Thyroid gland (tissue), 4 donors: ENCODE measurements around the gene OR8B3. TPM values are rescaled to one million over a fixed set of nuclear protein-coding genes. Genes with fewer than 3 reads are reported as not detected.

Experiments used
- DNase-seq, 2 donors: peaks; one replicate each; pipeline ENCODE4 v3.0.0-alpha.2; 2019
- H3K27ac ChIP-seq, 3 donors: fragments of 200-600 bp; sonication (generic); 1 replicate in 2 of 3; 2 replicates in 1 of 3; pipeline ENCODE4 v1.5.1; 2016 to 2019; ENCODE audit warnings: mild to moderate bottlenecking in 1 of 3, moderate library complexity in 1 of 3
- H3K27me3 ChIP-seq: fragments of 200-600 bp; sonication (generic); one replicate; pipeline ENCODE4 v1.5.1; 2019
- H3K36me3 ChIP-seq, 2 donors: fragments of 200-600 bp; sonication (generic); one replicate each; pipeline ENCODE4 v1.5.1; 2016 to 2019
- H3K4me1 ChIP-seq, 2 donors: fragments of 200-600 bp; sonication (generic); one replicate each; pipeline ENCODE4 v1.5.1; 2017 to 2019
- H3K4me3 ChIP-seq, 3 donors: fragments of 200-600 bp; sonication (generic); replicated peaks in 1 of 3; 1 replicate in 2 of 3; 2 replicates in 1 of 3; pipeline ENCODE4 v1.5.1; 2016; ENCODE audit warnings: mild to moderate bottlenecking in 1 of 3
- H3K9me3 ChIP-seq: fragments of 200-600 bp; sonication (generic); one replicate; pipeline ENCODE4 v1.5.1; 2017
- CTCF ChIP-seq, 6 experiments: fragments of 200-600 bp in 3 of 6; fragments of 450-650 bp in 3 of 6; sonication (generic) in 3 of 6; IDR thresholded peaks; one replicate each; pipeline ENCODE4 v1.5.1; 2016 to 2019; ENCODE audit warnings: antibody characterized with exemption in 6 of 6, mild to moderate bottlenecking in 2 of 6, inconsistent platforms in 1 of 6, moderate library complexity in 1 of 6
- POLR2A ChIP-seq, 2 donors: fragments of 450-650 bp; IDR thresholded peaks; one replicate each; pipeline ENCODE4 v1.6.1; 2017; ENCODE audit warnings: antibody characterized with exemption in 2 of 2, mild to moderate bottlenecking in 2 of 2, moderate library complexity in 1 of 2
- WGBS, 2 donors: methylation state at CpG; one replicate each; pipeline ENCODE4 v1.1.5; 2017; 5-methylcytosine and 5-hydroxymethylcytosine counted together
- intact Hi-C: fragments of 100-400 bp; cut with DNase I; formaldehyde crosslinking; loops from one replicate; pipeline ENCODE4 v1.15.1; 2023
- total RNA-seq, 4 donors: library from RNA; depleted of rRNA; stranded (reverse); fragments of >200 nt; gene quantifications; one replicate each; pipeline ENCODE4 v1.2.3, GENCODE V29; 2016

Gene OR8B3
- total RNA-seq, 4 donors from 2014 or later = not detected

- TF ChIP-seq CTCF (IDR thresholded peaks at IDR 0.05) (no peak), POLR2A (IDR thresholded peaks at IDR 0.05) (no peak)
- H3K36me3 ChIP-seq = no peaks in the 10 kb centered on the region
- 86 to 94% methylated on average over 7 of the region's 7 CpGs for WGBS, 2 donors
- no peaks in the 10 kb centered on the region for H3K9me3 ChIP-seq
- DNase-seq = no peak
- no peaks in the 10 kb centered on the region for H3K4me1 ChIP-seq
- H3K27me3 ChIP-seq = no peaks in the 10 kb centered on the region
- no peak overlapping the region for H3K27ac ChIP-seq
- H3K4me3 ChIP-seq = no peak overlapping the region
- intact Hi-C loops = no loop called here
These were observed 42.7 kb upstream of the OR8B3 start for GRCh38 chr11:124441519-124441918.

GRCh38 chr11:124441081-124441480 lies 42.3 kb upstream of the OR8B3 start:
- no peaks in the 10 kb centered on the region for H3K36me3 ChIP-seq
- H3K4me3 ChIP-seq = no peak overlapping the region
- no peak for TF ChIP-seq POLR2A (IDR thresholded peaks at IDR 0.05)
- TF ChIP-seq CTCF (IDR thresholded peaks at IDR 0.05) = no peak
- H3K27ac ChIP-seq = no peak overlapping the region
- H3K4me1 ChIP-seq = no peaks in the 10 kb centered on the region
- H3K9me3 ChIP-seq = no peaks in the 10 kb centered on the region
- no peak for DNase-seq
- 86 to 89% methylated on average over 5 of the region's 5 CpGs for WGBS, 2 donors
- no peaks in the 10 kb centered on the region for H3K27me3 ChIP-seq
- intact Hi-C loops = no loop called here

DNA sequence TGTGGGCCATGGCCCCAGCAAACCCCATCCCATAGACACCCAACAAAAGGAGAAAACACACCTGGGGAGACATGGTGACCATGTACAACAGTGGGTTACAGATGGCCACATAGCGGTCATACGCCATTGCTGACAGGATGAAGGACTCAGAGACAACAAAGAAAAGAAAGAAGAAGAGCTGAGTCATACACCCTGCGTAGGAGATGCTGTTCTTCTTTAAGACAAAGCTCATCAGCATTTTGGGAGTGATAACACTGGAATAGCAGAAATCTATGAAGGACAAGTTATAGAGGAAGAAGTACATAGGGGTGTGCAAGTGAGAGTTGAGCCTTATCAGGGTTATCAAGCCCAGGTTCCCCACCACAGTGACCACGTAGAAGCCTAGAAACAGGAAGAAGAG lies 41.8 kb upstream of the OR8B3 start:
- intact Hi-C loops = no loop called here
- TF ChIP-seq CTCF (IDR thresholded peaks at IDR 0.05) (no peak), POLR2A (IDR thresholded peaks at IDR 0.05) (no peak)
- WGBS, 2 donors = 92% methylated on average over 4 of the region's 4 CpGs
- no peaks in the 10 kb centered on the region for H3K9me3 ChIP-seq
- no peak overlapping the region for H3K27ac ChIP-seq
- no peaks in the 10 kb centered on the region for H3K4me1 ChIP-seq
- H3K36me3 ChIP-seq = no peaks in the 10 kb centered on the region
- no peak for DNase-seq
- no peaks in the 10 kb centered on the region for H3K27me3 ChIP-seq
- no peak overlapping the region for H3K4me3 ChIP-seq

DNA sequence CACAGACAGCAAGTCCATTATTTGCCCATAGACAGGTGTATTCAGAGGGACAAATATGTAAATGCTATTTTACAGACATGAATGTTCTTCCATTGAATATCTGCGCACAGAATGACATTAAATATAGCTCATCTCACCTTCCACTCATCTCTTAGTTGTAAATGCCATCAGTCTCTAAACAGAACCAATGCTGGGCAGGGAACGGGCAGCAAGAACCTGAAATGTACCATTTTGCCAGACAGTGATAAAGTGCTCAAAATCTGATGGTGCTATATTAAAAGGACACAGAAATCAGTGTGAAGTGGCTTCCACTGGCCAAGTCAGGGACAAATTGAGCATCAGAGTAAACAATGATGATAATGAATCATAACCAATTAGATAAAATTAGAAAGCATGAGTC lies 35.9 kb upstream of the OR8B3 start:
- Histone ChIP-seq H3K27ac (no peak overlapping the region), H3K4me3 (no peak overlapping the region), H3K27me3 (no peaks in the 10 kb centered on the region), H3K4me1 (no peaks in the 10 kb centered on the region), H3K9me3 (no peaks in the 10 kb centered on the region), H3K36me3 (no peaks in the 10 kb centered on the region)
- WGBS, 2 donors = 86 to 96% methylated on average over 2 of the region's 2 CpGs
- no peak for DNase-seq
- TF ChIP-seq POLR2A (IDR thresholded peaks at IDR 0.05) (no peak), CTCF (IDR thresholded peaks at IDR 0.05) (no peak)
- intact Hi-C loops = no loop called here

DNA sequence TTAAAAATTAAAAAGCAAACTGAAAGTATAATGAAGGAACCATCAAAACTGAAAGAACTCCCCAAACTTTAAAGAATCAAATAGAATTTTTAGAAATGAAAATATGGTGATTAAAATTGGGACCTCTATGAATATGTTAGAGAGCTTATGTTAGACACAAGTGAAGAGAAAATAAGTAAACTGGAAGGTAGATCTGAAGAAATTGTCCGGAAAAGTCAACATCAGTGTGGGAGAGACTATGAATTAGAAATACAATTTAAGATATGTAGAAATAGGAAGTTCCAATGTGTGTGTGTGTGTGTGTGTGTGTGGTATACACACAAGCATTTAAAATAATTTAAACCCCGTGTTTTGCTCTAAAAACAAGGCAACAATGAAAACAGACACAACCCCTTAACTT lies 30.8 kb upstream of the OR8B3 start:
- Histone ChIP-seq H3K4me3 (no peak overlapping the region), H3K9me3 (no peaks in the 10 kb centered on the region), H3K4me1 (no peaks in the 10 kb centered on the region), H3K27me3 (no peaks in the 10 kb centered on the region), H3K27ac (no peak overlapping the region), H3K36me3 (no peaks in the 10 kb centered on the region)
- no peak for DNase-seq
- TF ChIP-seq POLR2A (IDR thresholded peaks at IDR 0.05) (no peak), CTCF (IDR thresholded peaks at IDR 0.05) (no peak)
- 82 to 88% methylated on average over 2 of the region's 2 CpGs for WGBS, 2 donors
- intact Hi-C loops = no loop called here
